GM21367 (cell line): ENCODE results near the gene CSH1.
"Not testable (repeated sequence)": the region's sequence is repeated elsewhere in the genome, so short reads cannot be mapped to it uniquely, and the experiment has no call there.

ENCODE experiments used
- ATAC-seq: cut with Tn5 transposase; IDR thresholded peaks from one replicate; pipeline ENCODE4 v1.9.1; 2021; ENCODE audit not compliant: unreplicated experiment

CSH1 gene

GRCh38 chr17:63907161-63907778 lies 10.9 kb upstream of the CSH1 start:
- not testable (repeated sequence) for ATAC-seq

GRCh38 chr17:63904796-63905195 lies 8.4 kb upstream of the CSH1 start:
- ATAC-seq = not testable (repeated sequence)

- ATAC-seq = not testable (repeated sequence)
These were observed 7.4 kb upstream of the CSH1 start for GRCh38 chr17:63903787-63904201.

- not testable (repeated sequence) for ATAC-seq
These were observed 5.6 kb upstream of the CSH1 start for GRCh38 chr17:63901971-63902370.

GRCh38 chr17:63898899-63899798 lies 2.8 kb upstream of the CSH1 start:
- not testable (repeated sequence) for ATAC-seq

- ATAC-seq = not testable (repeated sequence)
These were observed 1.6 kb downstream of the CSH1 start for GRCh38 chr17:63894821-63895220.

GRCh38 chr17:63894021-63894420 lies 2.4 kb downstream of the CSH1 start:
- ATAC-seq = not testable (repeated sequence)

GRCh38 chr17:63892316-63893037 lies 3.9 kb downstream of the CSH1 start:
- not testable (repeated sequence) for ATAC-seq

GRCh38 chr17:63889026-63889848 lies 7.1 kb downstream of the CSH1 start:
- ATAC-seq = not testable (repeated sequence)

GRCh38 chr17:63885119-63885518 lies 11.3 kb downstream of the CSH1 start:
- ATAC-seq = not testable (repeated sequence)

- ATAC-seq = not testable (repeated sequence)
These were observed 13.7 kb downstream of the CSH1 start for GRCh38 chr17:63882626-63883126.

- ATAC-seq = no peak
These were observed 14.3 kb downstream of the CSH1 start, which contains the start of gene GH2 for GRCh38 chr17:63881935-63882601. Gene GH2, minus strand, starts transcription at chr17:63881944. Its CDS starts 143 bp downstream, at chr17:63881801.

- ATAC-seq = not testable (repeated sequence)
These were observed 15.0 kb downstream of the CSH1 start for GRCh38 chr17:63881337-63881736.

- no peak for ATAC-seq
These were observed 15.7 kb downstream of the CSH1 start for GRCh38 chr17:63880706-63881105.

- not testable (repeated sequence) for ATAC-seq
These were observed 18.0 kb downstream of the CSH1 start for GRCh38 chr17:63878413-63878812.

- not testable (repeated sequence) for ATAC-seq
These were observed 21.7 kb downstream of the CSH1 start for GRCh38 chr17:63874693-63875092.

- ATAC-seq = not testable (repeated sequence)
These were observed 22.2 kb downstream of the CSH1 start for GRCh38 chr17:63874061-63874626.

- not testable (repeated sequence) for ATAC-seq
These were observed 22.8 kb downstream of the CSH1 start, which contains the start of gene CSH2 for GRCh38 chr17:63873577-63873976. Gene CSH2, minus strand, starts transcription at chr17:63873677. Its CDS starts 63 bp downstream, at chr17:63873614.
